ENCODE measurements around the gene MYO5C. TPM values are rescaled to one million over a fixed set of nuclear protein-coding genes. Genes with fewer than 3 reads are reported as not detected.

MYO5C gene
- total RNA-seq, 1 donor from 2014 or later = 24.1 TPM

GRCh38 chr15:52228921-52229320 is 66.7 kb downstream of the MYO5C start:
- peaks cover 6% of the 10 kb centered on the region for H3K36me3 Mint-ChIP-seq
- Histone ChIP-seq H3K36me3 (no peaks in the 10 kb centered on the region), H3K4me1 (no peaks in the 10 kb centered on the region), H3K9me3 (ENCODE audit: low read depth) (no peaks in the 10 kb centered on the region), H3K4me2 (no peak overlapping the region), H3K4me3 (no peak overlapping the region), H3K27ac (no peak overlapping the region), H3F3A (ENCODE audit: low read depth) (peaks cover 7% of the 10 kb centered on the region), H3K27me3 (no peaks in the 10 kb centered on the region), H3K9ac (no peak overlapping the region), H3K79me2 (ENCODE audit: low read depth) (no peaks in the 10 kb centered on the region), H2AFZ (replicated peaks) (no peak overlapping the region), H4K20me1 (ENCODE audit: low read depth) (no peaks in the 10 kb centered on the region)
- H3K27me3 Mint-ChIP-seq (ENCODE audit: insufficient read depth, low read depth) = peaks cover 6% of the 10 kb centered on the region
- H3K4me1 Mint-ChIP-seq = peaks cover 6% of the 10 kb centered on the region
- H3K4me3 Mint-ChIP-seq = no peak overlapping the region
- no peak overlapping the region for H3K27ac Mint-ChIP-seq
- no peaks in the 10 kb centered on the region for H3K9me3 Mint-ChIP-seq
- peak; percentile 4 for DNase-seq (ENCODE audit: low spot score)
- TF ChIP-seq EZH2 (IDR thresholded peaks at IDR 0.05) = no peak
- no peak for TF ChIP-seq EZH2phosphoT487 (IDR thresholded peaks at IDR 0.05)
- no peak for TF ChIP-seq CTCF (IDR thresholded peaks at IDR 0.05)

GRCh38 chr15:52227456-52227855 is 68.1 kb downstream of the MYO5C start:
- H3K36me3 ChIP-seq = no peaks in the 10 kb centered on the region
- H3K4me2 ChIP-seq = no peak overlapping the region
- Mint-ChIP-seq H3K36me3 (peaks cover 5% of the 10 kb centered on the region), H3K27ac (peak overlapping the region; percentile 79), H3K4me3 (no peak overlapping the region), H3K4me1 (peaks cover 6% of the 10 kb centered on the region), H3K27me3 (ENCODE audit: insufficient read depth, low read depth) (peaks cover 5% of the 10 kb centered on the region), H3K9me3 (no peaks in the 10 kb centered on the region)
- no peak overlapping the region for H3K27ac ChIP-seq
- no peaks in the 10 kb centered on the region for H3K4me1 ChIP-seq
- no peaks in the 10 kb centered on the region for H4K20me1 ChIP-seq (ENCODE audit: low read depth)
- peaks cover 7% of the 10 kb centered on the region for H3F3A ChIP-seq (ENCODE audit: low read depth)
- DNase-seq (ENCODE audit: low spot score) = peak; percentile 82
- no peak overlapping the region for H3K4me3 ChIP-seq
- TF ChIP-seq EZH2phosphoT487 (IDR thresholded peaks at IDR 0.05) (no peak), CTCF (IDR thresholded peaks at IDR 0.05) (peak; percentile 75), EZH2 (IDR thresholded peaks at IDR 0.05) (no peak)
- H3K27me3 ChIP-seq = no peaks in the 10 kb centered on the region
- H3K9me3 ChIP-seq (ENCODE audit: low read depth) = no peaks in the 10 kb centered on the region
- H2AFZ ChIP-seq (replicated peaks) = no peak overlapping the region
- no peaks in the 10 kb centered on the region for H3K79me2 ChIP-seq (ENCODE audit: low read depth)
- no peak overlapping the region for H3K9ac ChIP-seq

- Histone ChIP-seq H3K4me1 (no peaks in the 10 kb centered on the region), H2AFZ (replicated peaks) (no peak overlapping the region), H3K4me3 (no peak overlapping the region), H3K4me2 (no peak overlapping the region), H3F3A (ENCODE audit: low read depth) (peaks cover 7% of the 10 kb centered on the region), H3K36me3 (no peaks in the 10 kb centered on the region), H3K9ac (no peak overlapping the region), H3K79me2 (ENCODE audit: low read depth) (no peaks in the 10 kb centered on the region), H3K27me3 (no peaks in the 10 kb centered on the region), H4K20me1 (ENCODE audit: low read depth) (no peaks in the 10 kb centered on the region), H3K9me3 (ENCODE audit: low read depth) (no peaks in the 10 kb centered on the region), H3K27ac (no peak overlapping the region)
- Mint-ChIP-seq H3K4me3 (no peak overlapping the region), H3K36me3 (peaks cover 7% of the 10 kb centered on the region), H3K9me3 (no peaks in the 10 kb centered on the region), H3K27me3 (ENCODE audit: insufficient read depth, low read depth) (peaks cover 6% of the 10 kb centered on the region), H3K4me1 (peaks cover 6% of the 10 kb centered on the region), H3K27ac (no peak overlapping the region)
- DNase-seq (ENCODE audit: low spot score) = no peak
- TF ChIP-seq EZH2 (IDR thresholded peaks at IDR 0.05) (no peak), EZH2phosphoT487 (IDR thresholded peaks at IDR 0.05) (no peak), CTCF (IDR thresholded peaks at IDR 0.05) (no peak)
These were observed 70.4 kb downstream of the MYO5C start for GRCh38 chr15:52225230-52225629.

Measured in neural progenitor cell (in vitro differentiated cells).